ENCODE measurements around the gene MTERF4.

MTERF4 gene, protein sequence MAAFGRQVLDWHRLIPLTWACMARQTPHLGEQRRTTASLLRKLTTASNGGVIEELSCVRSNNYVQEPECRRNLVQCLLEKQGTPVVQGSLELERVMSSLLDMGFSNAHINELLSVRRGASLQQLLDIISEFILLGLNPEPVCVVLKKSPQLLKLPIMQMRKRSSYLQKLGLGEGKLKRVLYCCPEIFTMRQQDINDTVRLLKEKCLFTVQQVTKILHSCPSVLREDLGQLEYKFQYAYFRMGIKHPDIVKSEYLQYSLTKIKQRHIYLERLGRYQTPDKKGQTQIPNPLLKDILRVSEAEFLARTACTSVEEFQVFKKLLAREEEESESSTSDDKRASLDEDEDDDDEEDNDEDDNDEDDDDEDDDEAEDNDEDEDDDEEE

DNA sequence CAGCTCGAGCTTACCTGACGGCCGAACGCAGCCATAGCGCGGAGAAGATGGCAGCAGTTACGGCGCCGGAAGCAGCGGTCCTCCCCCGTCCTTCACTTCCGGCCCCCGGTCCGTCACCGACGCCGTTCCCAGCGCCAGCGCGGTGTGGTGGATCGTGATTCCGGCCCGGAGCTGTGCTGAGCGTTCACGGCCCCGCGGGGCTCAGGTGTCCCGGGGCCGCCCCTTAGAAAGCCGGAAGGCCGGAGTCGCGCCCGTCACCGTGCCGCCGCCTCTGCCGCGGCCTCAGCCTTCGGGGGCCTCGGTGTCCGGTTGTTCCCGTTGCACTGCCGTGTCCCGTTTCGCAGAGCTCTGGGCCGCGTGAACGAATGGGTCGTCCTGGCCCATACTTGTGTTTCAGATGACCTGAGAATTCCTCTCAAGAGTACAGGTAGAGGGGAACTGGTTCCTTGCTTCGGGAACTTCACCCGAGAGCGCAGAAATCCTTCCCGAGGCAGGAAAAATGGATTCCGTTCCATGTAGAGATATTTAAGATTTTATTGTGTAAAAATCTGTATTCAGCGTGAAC is at the start of gene MTERF4:
Gene MTERF4 (minus strand): TSS at position 49 of the 565 bp plus-strand sequence. CDS start 14 bp downstream, at position 35.
- no peaks in the 10 kb centered on the region for H3K9me3 Mint-ChIP-seq
- DNase-seq (peak; percentile 86 to 89), ATAC-seq (peak; percentile 97)
- peaks cover 74% of the 10 kb centered on the region for H3K4me1 Mint-ChIP-seq
- H3K27ac Mint-ChIP-seq: peak within 1 kb of the TSS; percentile 96 to 98
- H3K27me3 Mint-ChIP-seq: no peaks in the 10 kb centered on the region
- peak within 1 kb of the TSS; percentile 97 to 98 for H3K4me3 Mint-ChIP-seq

DNA sequence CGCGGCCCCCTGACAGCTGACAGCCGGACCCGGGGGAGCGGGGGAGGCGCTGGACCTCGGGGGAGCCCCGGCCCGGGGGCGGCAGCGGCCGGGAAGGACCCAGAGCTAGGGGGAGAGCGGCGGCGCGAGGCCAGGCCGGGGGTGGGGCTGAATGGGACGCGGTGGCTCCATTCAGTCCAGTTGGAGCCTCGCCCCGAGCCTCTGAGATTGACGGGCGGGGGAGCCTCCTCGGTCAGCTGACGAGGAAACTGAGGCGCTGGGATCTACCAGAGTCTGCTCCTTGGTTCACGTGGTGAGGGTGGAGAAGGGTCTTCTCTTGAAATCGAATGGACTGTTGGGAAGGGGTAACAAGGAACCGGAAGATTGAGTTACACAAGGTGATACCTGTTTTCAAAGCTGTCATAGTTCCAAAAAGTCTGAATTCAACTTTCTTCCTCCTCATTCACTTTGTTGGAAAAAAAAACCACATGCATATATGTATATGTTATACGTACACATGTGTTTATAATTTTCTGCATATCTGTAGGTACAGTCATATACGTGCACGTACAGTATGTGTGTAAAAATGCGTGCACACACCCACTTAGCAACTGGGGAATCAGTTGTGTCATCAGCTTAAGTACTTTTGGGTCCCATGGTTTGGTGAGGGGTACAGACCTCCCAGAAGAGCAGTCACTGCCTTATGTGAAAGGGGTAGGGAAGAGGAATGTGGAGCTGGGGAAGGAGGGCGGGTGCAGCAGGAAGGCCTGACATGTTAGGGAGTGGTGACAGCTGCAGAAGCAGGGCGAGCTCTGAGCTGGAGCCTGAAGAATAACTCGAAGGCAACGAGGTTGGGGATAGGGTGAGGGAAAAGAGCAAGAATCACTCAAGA is 48.8 kb upstream of the MTERF4 start:
- Mint-ChIP-seq H3K9me3 (no peaks in the 10 kb centered on the region), H3K4me1 (peaks cover 49% of the 10 kb centered on the region), H3K27me3 (no peaks in the 10 kb centered on the region)

DNA sequence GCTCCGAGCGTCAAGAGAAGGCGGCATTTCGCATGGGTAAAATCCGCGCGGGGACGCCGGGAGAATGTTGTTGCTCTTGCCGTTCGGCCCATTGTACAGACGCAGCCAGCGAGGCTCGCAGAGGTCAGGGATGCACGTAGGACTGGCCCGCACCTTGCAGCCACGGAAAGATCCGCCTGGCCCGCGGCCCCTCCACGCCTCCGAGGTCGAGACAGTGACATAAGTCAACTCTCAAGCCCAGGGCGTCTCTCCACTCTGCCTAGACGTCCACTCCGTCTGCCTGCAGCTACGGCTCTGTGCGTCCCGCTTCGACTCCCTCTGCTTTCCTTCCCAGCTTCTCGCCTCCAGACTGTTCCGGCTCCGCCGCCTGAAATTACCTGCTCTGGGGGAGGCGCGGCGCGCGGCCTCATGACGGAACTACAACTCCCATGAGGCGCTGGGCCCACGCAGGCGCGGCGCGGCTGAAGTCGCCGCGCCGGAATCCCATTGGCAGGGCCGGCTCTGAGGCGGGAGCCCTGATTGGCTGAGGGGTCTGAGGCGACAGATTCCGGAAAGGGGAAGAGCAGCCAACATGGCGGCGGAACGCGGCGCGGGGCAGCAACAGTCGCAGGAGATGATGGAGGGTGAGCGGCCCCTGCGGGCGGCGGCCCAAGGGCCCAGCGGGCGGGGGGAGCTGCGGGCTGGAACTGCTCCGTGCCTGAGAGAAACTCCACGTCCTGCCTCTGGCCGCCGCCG is 48.0 kb upstream of the MTERF4 start, which contains the start of gene PPP1R7:
Gene PPP1R7 (plus strand): TSS at position 543 of the 735 bp plus-strand sequence. CDS start 29 bp downstream, at position 572.
- H3K4me1 Mint-ChIP-seq: peaks cover 49% of the 10 kb centered on the region

More for the DNA sequence above, 48.8 kb upstream of the MTERF4 start:
- Mint-ChIP-seq H3K27ac (peak overlapping the region; percentile 77 to 93), H3K4me3 (peak overlapping the region; percentile 85 to 96)
- no peak for DNase-seq
- ATAC-seq: peak; percentile 8

DNA sequence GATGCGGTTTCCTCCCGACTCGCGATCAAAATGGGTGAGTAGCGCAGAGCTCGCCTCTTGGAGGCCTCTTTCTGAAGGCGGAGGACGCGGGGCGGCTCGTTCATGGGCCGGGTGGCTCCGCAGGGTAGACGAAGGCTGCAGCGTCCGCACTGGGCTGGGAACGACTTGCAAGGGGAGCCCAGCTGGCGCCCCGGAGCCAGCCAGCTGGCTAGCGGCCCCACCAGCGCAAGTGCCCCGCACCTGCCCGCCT is 47.5 kb upstream of the MTERF4 start:
- Mint-ChIP-seq H3K4me3 (peak overlapping the region; percentile 85 to 96), H3K27me3 (no peaks in the 10 kb centered on the region), H3K27ac (peak overlapping the region; percentile 72 to 92), H3K9me3 (no peaks in the 10 kb centered on the region), H3K4me1 (peaks cover 49% of the 10 kb centered on the region)
- ATAC-seq: peak; percentile 40
- no peak for DNase-seq

More for the DNA sequence above, 48.0 kb upstream of the MTERF4 start, which contains the start of gene PPP1R7:
- ATAC-seq (peak; percentile 82), DNase-seq (peak; percentile 92 to 95)
- peak within 1 kb of the TSS; percentile 85 to 96 for H3K4me3 Mint-ChIP-seq
- H3K27ac Mint-ChIP-seq: peak within 1 kb of the TSS; percentile 92 to 93
- no peaks in the 10 kb centered on the region for H3K9me3 Mint-ChIP-seq
- no peaks in the 10 kb centered on the region for H3K27me3 Mint-ChIP-seq

DNA sequence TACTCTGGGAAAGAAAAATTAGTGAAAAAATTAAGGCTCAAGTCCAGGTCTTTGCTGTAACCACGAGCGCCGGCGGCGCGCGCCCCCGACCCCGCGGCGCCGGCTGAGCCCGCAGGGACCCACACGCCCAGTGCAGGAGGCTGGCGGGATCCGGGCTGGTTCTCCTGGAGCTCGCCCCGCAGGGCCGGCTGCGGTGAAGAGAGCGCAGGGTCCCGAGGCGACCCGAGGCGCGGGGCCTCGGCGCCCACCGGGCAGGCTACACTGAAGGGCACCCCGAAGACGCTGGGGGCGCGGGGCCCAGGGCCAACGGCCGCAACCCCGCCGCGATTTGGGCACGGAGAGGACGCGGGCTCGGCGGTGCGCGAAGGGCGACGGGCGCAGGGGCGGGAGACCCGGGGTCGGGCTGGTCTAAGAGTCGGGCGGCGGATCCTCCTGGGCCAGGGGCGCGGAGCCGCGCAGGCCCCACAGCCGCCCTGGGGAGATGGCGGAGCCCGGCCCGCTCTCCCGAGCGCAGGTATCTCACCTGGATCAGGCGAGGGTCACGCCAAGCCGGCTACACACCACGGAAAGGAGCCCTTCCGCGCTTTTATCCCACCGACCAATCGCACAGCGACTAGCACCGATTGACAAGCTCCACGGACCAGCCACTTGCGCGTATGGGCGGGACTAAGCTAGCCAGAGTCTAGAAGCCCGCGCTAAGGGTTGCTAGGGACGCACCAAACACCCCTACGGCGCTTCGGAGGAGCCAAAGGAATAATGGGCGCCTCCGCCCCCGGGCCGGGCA is 47.0 kb upstream of the MTERF4 start, which contains the start of gene PASK:
Gene PASK (minus strand): TSS at position 582 of the 784 bp plus-strand sequence. CDS start 6,440 bp downstream, outside the sequence.
- ATAC-seq (peak; percentile 91), DNase-seq (peak; percentile 94 to 97)
- Mint-ChIP-seq H3K4me1 (peaks cover 49% of the 10 kb centered on the region), H3K4me3 (peak within 1 kb of the TSS; percentile 85 to 96), H3K27me3 (no peaks in the 10 kb centered on the region), H3K27ac (peak within 1 kb of the TSS; percentile 92 to 93), H3K9me3 (no peaks in the 10 kb centered on the region)

DNA sequence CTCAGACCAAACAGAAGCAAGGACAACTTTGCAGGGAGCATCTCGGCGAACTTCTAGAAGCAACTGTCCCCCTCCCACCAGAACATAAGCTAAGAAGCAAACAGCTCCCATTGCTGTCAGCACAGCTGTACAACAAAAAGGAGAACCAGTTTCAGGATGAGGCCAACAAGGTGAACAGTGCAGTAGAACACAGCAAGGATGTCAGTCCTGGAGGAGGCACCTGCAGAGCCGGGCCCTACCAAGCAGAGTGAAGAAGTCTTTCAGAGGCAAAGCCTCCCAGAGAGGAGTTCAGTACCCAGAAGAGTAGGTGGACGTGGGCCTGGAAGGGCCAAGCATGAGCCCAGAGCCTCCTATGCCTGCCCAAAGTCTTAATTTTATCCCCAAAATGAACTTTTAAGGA is 46.2 kb upstream of the MTERF4 start:
- no peaks in the 10 kb centered on the region for H3K9me3 Mint-ChIP-seq
- H3K27ac Mint-ChIP-seq: peak overlapping the region in 1 of 2 donors; percentile 89
- ATAC-seq (no peak), DNase-seq (no peak)
- no peaks in the 10 kb centered on the region for H3K27me3 Mint-ChIP-seq
- peak overlapping the region; percentile 85 to 96 for H3K4me3 Mint-ChIP-seq
- H3K4me1 Mint-ChIP-seq: peaks cover 44% of the 10 kb centered on the region

DNA sequence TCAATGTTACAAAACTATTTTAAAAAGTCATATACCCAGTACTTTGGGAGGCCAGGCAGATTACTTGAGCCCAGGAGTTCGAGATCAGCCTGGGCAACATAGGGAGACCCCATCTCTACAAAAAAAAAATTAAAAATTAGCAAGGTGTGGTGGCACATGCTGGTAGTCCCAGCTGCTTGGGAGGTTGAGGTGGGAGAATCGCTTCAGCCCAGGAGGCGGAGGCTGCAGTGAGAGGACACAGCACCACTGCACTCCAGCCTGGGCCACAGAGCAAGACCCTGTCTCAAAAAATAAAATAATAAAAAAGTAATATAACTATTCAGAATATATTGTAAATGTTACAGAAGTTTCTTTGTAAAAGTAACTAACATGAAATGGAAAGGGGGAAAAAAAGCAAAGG is 45.2 kb upstream of the MTERF4 start:
- DNase-seq (no peak), ATAC-seq (no peak)
- peak overlapping the region in 1 of 2 donors; percentile 96 for H3K4me3 Mint-ChIP-seq
- peaks cover 37% of the 10 kb centered on the region for H3K4me1 Mint-ChIP-seq
- H3K27me3 Mint-ChIP-seq: no peaks in the 10 kb centered on the region
- H3K27ac Mint-ChIP-seq: no peak overlapping the region
- no peaks in the 10 kb centered on the region for H3K9me3 Mint-ChIP-seq

DNA sequence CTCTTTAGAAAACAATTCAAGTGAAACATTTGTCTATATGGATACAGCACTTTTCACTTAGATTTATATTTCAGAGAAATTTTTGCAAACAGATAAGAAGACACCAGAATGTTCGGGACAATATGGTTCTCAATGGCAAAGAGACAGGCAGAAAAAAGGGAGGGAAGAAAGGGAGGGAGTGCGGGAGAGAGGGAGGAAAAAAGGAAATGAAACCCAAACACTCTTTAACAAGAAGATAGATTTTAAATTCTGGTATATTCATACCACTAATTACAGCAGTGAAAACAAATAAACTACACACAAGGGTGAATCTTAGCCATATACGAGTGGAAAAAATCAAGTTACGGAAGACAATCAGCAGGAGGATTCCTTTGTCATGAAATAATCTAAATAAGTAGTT is 44.2 kb upstream of the MTERF4 start:
- DNase-seq (no peak), ATAC-seq (no peak)
- H3K27me3 Mint-ChIP-seq: no peaks in the 10 kb centered on the region
- no peaks in the 10 kb centered on the region for H3K9me3 Mint-ChIP-seq
- H3K4me1 Mint-ChIP-seq: peaks cover 26% of the 10 kb centered on the region
- peak overlapping the region in 1 of 2 donors; percentile 11 for H3K4me3 Mint-ChIP-seq
- H3K27ac Mint-ChIP-seq: no peak overlapping the region

DNA sequence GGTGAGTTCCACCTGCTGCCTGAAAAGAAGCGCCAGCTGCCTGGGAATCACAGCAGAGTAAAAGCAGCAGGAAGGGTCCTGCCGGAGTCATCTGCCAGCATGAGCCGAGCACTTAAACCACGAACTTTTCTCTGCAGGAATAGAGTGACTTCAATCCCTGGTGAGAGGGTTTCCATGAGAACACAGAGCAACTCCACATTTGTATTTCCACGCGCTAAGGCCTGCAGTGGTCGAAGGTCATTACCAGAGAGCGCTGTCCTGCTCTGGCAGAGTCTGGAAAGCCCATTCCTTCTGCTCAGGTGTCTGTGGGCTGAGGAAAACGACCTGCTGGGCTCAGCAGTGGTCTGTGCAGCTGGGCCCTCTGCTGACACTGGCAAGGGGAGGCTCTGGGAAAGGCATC is 40.5 kb upstream of the MTERF4 start:
- Mint-ChIP-seq H3K9me3 (no peaks in the 10 kb centered on the region), H3K4me3 (no peak overlapping the region), H3K27me3 (no peaks in the 10 kb centered on the region), H3K4me1 (peaks cover 5% of the 10 kb centered on the region), H3K27ac (no peak overlapping the region)
- ATAC-seq (no peak), DNase-seq (no peak)

DNA sequence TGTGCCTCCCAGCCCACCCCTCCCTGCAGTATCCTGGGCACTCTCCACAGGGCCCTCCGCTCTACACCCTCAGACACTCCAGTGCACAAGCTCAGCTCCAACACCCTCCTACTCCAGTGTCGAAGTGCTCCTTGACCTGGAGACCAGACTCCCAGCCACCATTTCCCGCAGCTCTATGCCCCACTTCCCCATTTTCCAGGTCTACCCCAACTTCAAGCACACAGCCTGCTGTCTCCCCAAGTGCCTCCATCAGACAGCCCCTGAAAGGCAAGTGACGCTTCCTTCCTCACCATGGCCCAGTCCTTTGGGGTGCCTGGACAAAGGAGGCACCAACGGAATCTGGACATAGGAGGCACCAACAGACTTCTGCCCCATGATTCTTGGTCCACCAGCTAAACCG is 40.0 kb upstream of the MTERF4 start:
- no peak for ATAC-seq

DNA sequence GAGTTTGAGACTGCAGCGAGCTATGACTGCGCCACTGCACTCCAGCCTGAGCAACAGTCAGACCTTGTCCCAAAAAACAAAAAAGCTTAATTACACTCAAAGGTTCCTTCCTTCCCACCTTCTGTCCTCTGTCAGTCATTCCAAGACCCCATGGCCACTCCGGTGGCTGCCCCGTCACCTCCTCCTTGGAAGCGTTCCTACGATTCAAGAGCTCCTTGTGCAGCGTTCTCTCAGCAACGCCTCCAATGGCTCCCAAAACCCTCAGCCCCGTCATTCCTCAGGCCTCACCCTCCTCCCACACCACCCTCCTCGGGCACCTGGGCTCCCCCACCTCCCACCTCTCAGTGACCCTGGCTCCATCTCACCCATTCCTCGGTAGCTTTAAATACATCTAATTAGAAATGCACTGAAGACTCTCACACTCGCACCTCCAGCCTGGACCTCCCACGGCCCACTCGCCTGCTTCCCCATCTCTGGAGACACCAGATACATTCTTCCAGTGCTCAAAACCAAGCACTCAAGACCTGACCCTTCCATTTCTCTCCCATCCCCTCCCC is 39.2 kb upstream of the MTERF4 start:
- Mint-ChIP-seq H3K27ac (peak overlapping the region in 1 of 2 donors; percentile 52), H3K27me3 (no peaks in the 10 kb centered on the region), H3K4me3 (no peak overlapping the region), H3K9me3 (no peaks in the 10 kb centered on the region), H3K4me1 (no peaks in the 10 kb centered on the region)
- ATAC-seq: no peak
- no peak for DNase-seq

More for the DNA sequence above, 40.0 kb upstream of the MTERF4 start:
- Mint-ChIP-seq H3K4me3 (no peak overlapping the region), H3K27ac (peak overlapping the region in 1 of 2 donors; percentile 41), H3K27me3 (no peaks in the 10 kb centered on the region), H3K4me1 (peaks cover 5% of the 10 kb centered on the region), H3K9me3 (no peaks in the 10 kb centered on the region)
- no peak for DNase-seq

DNA sequence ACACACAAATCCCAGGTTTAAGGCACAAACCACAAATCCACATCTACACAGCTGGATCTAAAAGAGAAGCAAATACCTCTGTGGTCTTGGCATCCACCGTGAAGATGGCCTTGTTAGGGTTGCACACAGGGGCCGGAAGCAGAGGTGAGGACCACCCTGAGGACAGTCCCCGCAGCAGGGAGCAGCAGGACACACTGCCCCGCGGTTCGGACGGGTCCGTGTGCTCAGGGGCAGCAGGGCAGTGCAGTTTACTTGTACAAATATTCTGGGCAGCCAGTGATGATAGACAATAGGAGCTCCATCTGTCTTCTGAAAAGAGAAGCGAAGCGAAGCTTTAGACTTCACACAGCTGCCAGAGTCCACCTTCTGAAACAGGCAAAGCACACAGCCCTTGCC is 38.4 kb upstream of the MTERF4 start:
- H3K9me3 Mint-ChIP-seq: no peaks in the 10 kb centered on the region
- DNase-seq (no peak), ATAC-seq (no peak)
- H3K27me3 Mint-ChIP-seq: no peaks in the 10 kb centered on the region
- H3K27ac Mint-ChIP-seq: peak overlapping the region in 1 of 2 donors; percentile 81
- H3K4me3 Mint-ChIP-seq: no peak overlapping the region
- H3K4me1 Mint-ChIP-seq: no peaks in the 10 kb centered on the region

DNA sequence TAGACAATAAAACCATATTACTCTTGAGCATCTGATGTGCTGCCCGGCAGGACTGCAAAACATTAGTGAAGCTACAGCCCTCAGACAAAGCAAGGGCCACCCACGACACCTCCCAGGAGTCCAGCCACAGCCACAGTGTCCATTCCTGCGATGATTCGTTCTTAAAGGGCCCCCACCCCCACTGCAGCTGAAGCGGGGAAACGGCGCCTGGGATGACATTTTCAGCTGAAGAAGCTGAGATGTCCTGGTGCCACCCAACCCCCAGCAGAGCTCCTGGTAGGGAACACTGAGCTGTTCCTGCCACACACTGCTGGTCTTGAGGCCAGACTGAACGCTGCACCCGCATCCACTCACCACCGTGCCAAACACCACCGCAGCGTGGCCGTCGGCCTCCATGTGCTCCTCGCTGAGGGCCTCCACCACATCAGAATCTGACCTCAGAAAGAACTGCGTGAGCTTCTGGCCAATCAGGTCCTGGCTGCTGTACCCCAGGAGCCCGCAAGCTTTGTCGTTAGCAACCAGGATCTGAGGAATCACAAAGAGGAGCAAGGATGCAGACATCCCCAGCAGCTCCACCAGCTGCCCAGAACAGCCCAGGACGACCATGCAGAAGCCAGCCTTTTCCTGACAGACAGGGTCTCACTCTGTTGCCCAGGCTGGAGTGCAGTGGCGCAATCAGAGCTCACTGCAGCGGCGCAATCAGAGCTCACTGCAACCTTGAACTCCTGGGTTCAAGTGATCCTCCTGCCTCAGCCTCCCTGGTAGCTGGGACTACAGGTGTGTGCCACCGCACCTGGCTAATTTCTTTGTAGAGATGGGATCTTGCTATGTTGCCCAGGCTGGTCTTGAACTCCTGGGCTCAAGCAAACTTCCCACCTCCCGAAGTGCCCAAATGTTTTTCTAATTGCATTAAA is 37.7 kb upstream of the MTERF4 start:
- no peaks in the 10 kb centered on the region for H3K4me1 Mint-ChIP-seq
- H3K27ac Mint-ChIP-seq: peak overlapping the region in 1 of 2 donors; percentile 81
- H3K4me3 Mint-ChIP-seq: no peak overlapping the region
- ATAC-seq (no peak), DNase-seq (no peak)
- H3K9me3 Mint-ChIP-seq: no peaks in the 10 kb centered on the region
- no peaks in the 10 kb centered on the region for H3K27me3 Mint-ChIP-seq
